ENCODE results near the gene CTSL. TPM values are rescaled to one million over a fixed set of nuclear protein-coding genes. Genes with fewer than 3 reads are reported as not detected.
"Not testable (repeated sequence)": the region's sequence is repeated elsewhere in the genome, so short reads cannot be mapped to it uniquely, and the experiment has no call there.

Gene CTSL
- total RNA-seq, 1 experiment from 2014 or later = 32.2 TPM

- Mint-ChIP-seq H3K36me3 (ENCODE audit: insufficient read depth, unreplicated experiment) (no peaks in the 10 kb centered on the region), H3K27me3 (ENCODE audit: unreplicated experiment) (peaks cover 8% of the 10 kb centered on the region), H3K4me1 (ENCODE audit: low read depth, unreplicated experiment) (no peaks in the 10 kb centered on the region), H3K27ac (ENCODE audit: unreplicated experiment) (no peak overlapping the region), H3K9me3 (ENCODE audit: low read depth, unreplicated experiment) (peaks cover 5% of the 10 kb centered on the region), H3K4me3 (ENCODE audit: low read depth, unreplicated experiment) (no peak overlapping the region)
- no peak for TF ChIP-seq CTCF (IDR thresholded peaks at IDR 0.05; ENCODE audit: unreplicated experiment)
- BruUV-seq (replicated peaks) = no TSS peak
- DNase-seq = no peak
- intact Hi-C loops (cut with micrococcal nuclease; ENCODE audit: unreplicated experiment) = no loop called here
- CTCF ChIA-PET = no interaction called here
Measured at GRCh38 chr9:87740209-87740608, 14.3 kb downstream of the CTSL start.

GRCh38 chr9:87741326-87741725 is 15.4 kb downstream of the CTSL start:
- peaks cover 8% of the 10 kb centered on the region for H3K27me3 Mint-ChIP-seq (ENCODE audit: unreplicated experiment)
- DNase-seq = no peak
- BruUV-seq (replicated peaks) = no TSS peak
- CTCF ChIA-PET = no interaction called here
- H3K27ac Mint-ChIP-seq (ENCODE audit: unreplicated experiment) = no peak overlapping the region
- intact Hi-C loops (cut with micrococcal nuclease; ENCODE audit: unreplicated experiment) = no loop called here
- peaks cover 5% of the 10 kb centered on the region for H3K9me3 Mint-ChIP-seq (ENCODE audit: low read depth, unreplicated experiment)
- H3K4me3 Mint-ChIP-seq (ENCODE audit: low read depth, unreplicated experiment) = no peak overlapping the region
- TF ChIP-seq CTCF (IDR thresholded peaks at IDR 0.05; ENCODE audit: unreplicated experiment) = no peak
- H3K4me1 Mint-ChIP-seq (ENCODE audit: low read depth, unreplicated experiment) = no peaks in the 10 kb centered on the region
- no peaks in the 10 kb centered on the region for H3K36me3 Mint-ChIP-seq (ENCODE audit: insufficient read depth, unreplicated experiment)

GRCh38 chr9:87741891-87742290 is 16.0 kb downstream of the CTSL start:
- BruUV-seq (replicated peaks) = no TSS peak
- no peaks in the 10 kb centered on the region for H3K4me1 Mint-ChIP-seq (ENCODE audit: low read depth, unreplicated experiment)
- CTCF ChIA-PET = no interaction called here
- H3K4me3 Mint-ChIP-seq (ENCODE audit: low read depth, unreplicated experiment) = no peak overlapping the region
- H3K9me3 Mint-ChIP-seq (ENCODE audit: low read depth, unreplicated experiment) = peaks cover 5% of the 10 kb centered on the region
- intact Hi-C loops (cut with micrococcal nuclease; ENCODE audit: unreplicated experiment) = no loop called here
- no peak for DNase-seq
- no peak overlapping the region for H3K27ac Mint-ChIP-seq (ENCODE audit: unreplicated experiment)
- H3K27me3 Mint-ChIP-seq (ENCODE audit: unreplicated experiment) = peaks cover 8% of the 10 kb centered on the region
- no peaks in the 10 kb centered on the region for H3K36me3 Mint-ChIP-seq (ENCODE audit: insufficient read depth, unreplicated experiment)
- no peak for TF ChIP-seq CTCF (IDR thresholded peaks at IDR 0.05; ENCODE audit: unreplicated experiment)

GRCh38 chr9:87742813-87743428 is 17.0 kb downstream of the CTSL start:
- H3K9me3 Mint-ChIP-seq (ENCODE audit: low read depth, unreplicated experiment) = peaks cover 5% of the 10 kb centered on the region
- H3K4me1 Mint-ChIP-seq (ENCODE audit: low read depth, unreplicated experiment) = no peaks in the 10 kb centered on the region
- no peaks in the 10 kb centered on the region for H3K36me3 Mint-ChIP-seq (ENCODE audit: insufficient read depth, unreplicated experiment)
- no peak overlapping the region for H3K27ac Mint-ChIP-seq (ENCODE audit: unreplicated experiment)
- H3K27me3 Mint-ChIP-seq (ENCODE audit: unreplicated experiment) = peaks cover 8% of the 10 kb centered on the region
- CTCF ChIA-PET = no interaction called here
- no peak for DNase-seq
- no peak for TF ChIP-seq CTCF (IDR thresholded peaks at IDR 0.05; ENCODE audit: unreplicated experiment)
- intact Hi-C loops (cut with micrococcal nuclease; ENCODE audit: unreplicated experiment) = no loop called here
- BruUV-seq (replicated peaks) = no TSS peak
- H3K4me3 Mint-ChIP-seq (ENCODE audit: low read depth, unreplicated experiment) = no peak overlapping the region

- H3K27me3 Mint-ChIP-seq (ENCODE audit: unreplicated experiment); H3K36me3 Mint-ChIP-seq (ENCODE audit: insufficient read depth, unreplicated experiment); intact Hi-C loops (cut with micrococcal nuclease; ENCODE audit: unreplicated experiment); H3K4me1 Mint-ChIP-seq (ENCODE audit: low read depth, unreplicated experiment); H3K4me3 Mint-ChIP-seq (ENCODE audit: low read depth, unreplicated experiment); CTCF ChIA-PET; DNase-seq; H3K27ac Mint-ChIP-seq (ENCODE audit: unreplicated experiment); BruUV-seq (replicated peaks); H3K9me3 Mint-ChIP-seq (ENCODE audit: low read depth, unreplicated experiment): not testable (repeated sequence)
Measured at GRCh38 chr9:87744247-87744646, 18.3 kb downstream of the CTSL start.

Measured in Calu3 (cell line).